Neural cell (in vitro differentiated cells): Measurements from ENCODE around the gene SENP2. TPM values are rescaled to one million over a fixed set of nuclear protein-coding genes. Genes with fewer than 3 reads are reported as not detected.

ENCODE experiments used
- H2AFZ ChIP-seq: fragments of 200-600, 300-800 bp; sonication (generic), shearing (Covaris generic); 2 replicates; pipeline ENCODE4 v1.6.0; 2014; ENCODE audit warnings: low read depth, mild to moderate bottlenecking, antibody characterized with exemption, low read length, moderate library complexity
- H3F3A ChIP-seq: fragments of 200-600 bp; shearing (Covaris generic); 2 replicates; pipeline ENCODE4 v1.6.1; 2016; ENCODE audit warnings: mild to moderate bottlenecking, moderate library complexity, mixed read lengths, antibody characterized with exemption, low read length; ENCODE audit not compliant: insufficient read depth, poor library complexity, severe bottlenecking
- H3K27ac ChIP-seq: fragments of 200-600, 300-800 bp; sonication (generic), shearing (Covaris generic); 2 replicates; pipeline ENCODE4 v1.5.1; 2014; ENCODE audit warnings: mild to moderate bottlenecking, low read length, moderate library complexity
- H3K27me3 ChIP-seq: fragments of 300-800, 200-600 bp; sonication (generic), shearing (Covaris generic); 2 replicates; pipeline ENCODE4 v1.6.0; 2014; ENCODE audit warnings: mild to moderate bottlenecking, low read depth, low read length, moderate library complexity; ENCODE audit not compliant: insufficient read depth
- H3K36me3 ChIP-seq: fragments of 300-800, 200-600 bp; sonication (generic), shearing (Covaris generic); 2 replicates; pipeline ENCODE4 v1.5.1; 2014; ENCODE audit warnings: mild to moderate bottlenecking, antibody characterized with exemption, low read length, moderate library complexity; ENCODE audit not compliant: insufficient read depth
- H3K4me2 ChIP-seq: fragments of 300-800, 200-600 bp; sonication (generic), shearing (Covaris generic); 2 replicates; pipeline ENCODE4 v1.6.0; 2014; ENCODE audit warnings: mild to moderate bottlenecking, low read length
- H3K4me3 ChIP-seq: fragments of 300-800, 200-600 bp; sonication (generic), shearing (Covaris generic); 2 replicates; pipeline ENCODE4 v1.5.1; 2014; ENCODE audit warnings: mild to moderate bottlenecking, low read length, moderate library complexity
- H3K79me2 ChIP-seq: fragments of 200-600 bp; shearing (Covaris generic); replicated peaks from 2 replicates; pipeline ENCODE4 v1.6.0; 2014; ENCODE audit warnings: mild to moderate bottlenecking, low read length, moderate library complexity; ENCODE audit not compliant: insufficient read depth
- H3K9ac ChIP-seq: fragments of 300-800, 200-600 bp; sonication (generic), shearing (Covaris generic); 2 replicates; pipeline ENCODE4 v1.6.1; 2016; ENCODE audit warnings: mild to moderate bottlenecking, low read length, mixed read lengths
- H3K9me2 ChIP-seq: fragments of 200-600 bp; shearing (Covaris generic); 2 replicates; pipeline ENCODE4 v1.6.1; 2016; ENCODE audit warnings: mild to moderate bottlenecking, low read length, mixed read lengths; ENCODE audit not compliant: insufficient read depth
- H3K9me3 ChIP-seq: fragments of 200-600, 300-800 bp; sonication (generic), shearing (Covaris generic); 2 replicates; pipeline ENCODE4 v1.6.1; 2016; ENCODE audit warnings: mild to moderate bottlenecking, mixed run types, low read length, moderate library complexity, mixed read lengths
- H4K20me1 ChIP-seq: fragments of 200-600 bp; shearing (Covaris generic); 2 replicates; pipeline ENCODE4 v1.6.1; 2016; ENCODE audit warnings: mild to moderate bottlenecking, mixed run types; ENCODE audit not compliant: insufficient read depth
- CTCF ChIP-seq: fragments of 450-650 bp; IDR thresholded peaks from 2 replicates; pipeline ENCODE4 v1.5.1; 2014; ENCODE audit warnings: antibody characterized with exemption, mild to moderate bottlenecking, moderate library complexity; ENCODE audit not compliant: poor library complexity, severe bottlenecking
- EP300 ChIP-seq: fragments of 450-650 bp; conservative IDR thresholded peaks from 2 replicates; pipeline ENCODE4 v1.6.1; 2014; ENCODE audit warnings: antibody characterized with exemption, mild to moderate bottlenecking, moderate library complexity; ENCODE audit not compliant: poor library complexity, severe bottlenecking
- EZH2 ChIP-seq: fragments of 200-600, 300-800 bp; shearing (Covaris generic), sonication (generic); IDR thresholded peaks from 2 replicates; pipeline ENCODE4 v1.6.1; 2014; ENCODE audit warnings: antibody characterized with exemption, low read length, borderline replicate concordance, mild to moderate bottlenecking; ENCODE audit not compliant: insufficient read depth, poor library complexity, severe bottlenecking
- MXI1 ChIP-seq: fragments of 450-650 bp; conservative IDR thresholded peaks from 2 replicates; pipeline ENCODE4 v1.6.1; 2014; ENCODE audit warnings: antibody characterized with exemption, mild to moderate bottlenecking; ENCODE audit not compliant: poor library complexity, severe bottlenecking
- POLR2AphosphoS5 ChIP-seq: IDR thresholded peaks from 2 replicates; pipeline ENCODE4 v1.6.1; 2012
- RAD21 ChIP-seq: fragments of 450-650 bp; conservative IDR thresholded peaks from 2 replicates; pipeline ENCODE4 v1.6.1; 2014; ENCODE audit warnings: antibody characterized with exemption, mild to moderate bottlenecking, moderate library complexity
- REST ChIP-seq: IDR thresholded peaks from 2 replicates; pipeline ENCODE4 v1.6.1; 2012; ENCODE audit warnings: borderline replicate concordance
- SMC3 ChIP-seq: fragments of 450-650 bp; conservative IDR thresholded peaks from 2 replicates; pipeline ENCODE4 v1.6.1; 2014; ENCODE audit warnings: antibody characterized with exemption, mild to moderate bottlenecking, moderate library complexity; ENCODE audit not compliant: poor library complexity
- TAF1 ChIP-seq: IDR thresholded peaks from 2 replicates; pipeline ENCODE4 v1.6.1; 2012; ENCODE audit warnings: low read depth
- polyA plus RNA-seq: library from polyadenylated mRNA; depleted of rRNA; stranded (reverse); fragments of >200 nt; gene quantifications from 2 replicates; pipeline ENCODE4 v1.2.3, GENCODE V29; 2014

SENP2 gene
- polyA plus RNA-seq, 1 donor from 2014 or later, result 40.1 TPM

GRCh38 chr3:185654758-185655145, 68.7 kb downstream of the SENP2 start:
- H3K27me3 ChIP-seq, result no peaks in the 10 kb centered on the region
- TF ChIP-seq EP300, result no peak
- TF ChIP-seq REST, result no peak
- TF ChIP-seq TAF1, result no peak
- TF ChIP-seq POLR2AphosphoS5, result no peak
- TF ChIP-seq CTCF, result no peak
- TF ChIP-seq EZH2, result no peak
- no peak for TF ChIP-seq MXI1
- TF ChIP-seq RAD21, result no peak
- TF ChIP-seq SMC3, result no peak
- no peaks in the 10 kb centered on the region for H3K9me2 ChIP-seq
- H3K27ac ChIP-seq, result no peak overlapping the region
- H2AFZ ChIP-seq, result no peak overlapping the region
- no peaks in the 10 kb centered on the region for H3K9me3 ChIP-seq
- H3K9ac ChIP-seq, result no peak overlapping the region
- H3K4me3 ChIP-seq, result no peak overlapping the region
- no peaks in the 10 kb centered on the region for H3F3A ChIP-seq
- H3K36me3 ChIP-seq, result peaks cover 9% of the 10 kb centered on the region
- no peak overlapping the region for H3K4me2 ChIP-seq
- no peaks in the 10 kb centered on the region for H3K79me2 ChIP-seq
- H4K20me1 ChIP-seq, result no peaks in the 10 kb centered on the region

GRCh38 chr3:185655426-185656320, 69.6 kb downstream of the SENP2 start:
- Histone ChIP-seq H3K36me3 (peaks cover 13% of the 10 kb centered on the region), H3F3A (no peaks in the 10 kb centered on the region), H3K27ac (no peak overlapping the region)

More at GRCh38 chr3:185655426-185656320, 69.6 kb downstream of the SENP2 start:
- Histone ChIP-seq H3K27me3 (no peaks in the 10 kb centered on the region), H2AFZ (no peak overlapping the region), H3K4me2 (no peak overlapping the region), H4K20me1 (no peaks in the 10 kb centered on the region), H3K4me3 (no peak overlapping the region), H3K79me2 (no peaks in the 10 kb centered on the region), H3K9me3 (no peaks in the 10 kb centered on the region), H3K9me2 (no peaks in the 10 kb centered on the region), H3K9ac (no peak overlapping the region)
- no peak for TF ChIP-seq TAF1
- TF ChIP-seq EZH2, result no peak
- no peak for TF ChIP-seq SMC3
- no peak for TF ChIP-seq POLR2AphosphoS5
- TF ChIP-seq RAD21, result no peak
- TF ChIP-seq MXI1, result no peak
- no peak for TF ChIP-seq REST
- no peak for TF ChIP-seq CTCF
- no peak for TF ChIP-seq EP300
